Fibroblast of skin of scalp (primary cell): ENCODE data around the gene EPHB1.

Experiments
- DNase-seq: peaks from one replicate; pipeline ENCODE4 v3.0.0-alpha.2; 2013

The EPHB1 gene

GRCh38 chr3:135268941-135269532 lies 474.0 kb downstream of the EPHB1 start:
- peak; percentile 2 for DNase-seq

GRCh38 chr3:135271177-135272025 lies 476.3 kb downstream of the EPHB1 start:
- no peak for DNase-seq

DNA sequence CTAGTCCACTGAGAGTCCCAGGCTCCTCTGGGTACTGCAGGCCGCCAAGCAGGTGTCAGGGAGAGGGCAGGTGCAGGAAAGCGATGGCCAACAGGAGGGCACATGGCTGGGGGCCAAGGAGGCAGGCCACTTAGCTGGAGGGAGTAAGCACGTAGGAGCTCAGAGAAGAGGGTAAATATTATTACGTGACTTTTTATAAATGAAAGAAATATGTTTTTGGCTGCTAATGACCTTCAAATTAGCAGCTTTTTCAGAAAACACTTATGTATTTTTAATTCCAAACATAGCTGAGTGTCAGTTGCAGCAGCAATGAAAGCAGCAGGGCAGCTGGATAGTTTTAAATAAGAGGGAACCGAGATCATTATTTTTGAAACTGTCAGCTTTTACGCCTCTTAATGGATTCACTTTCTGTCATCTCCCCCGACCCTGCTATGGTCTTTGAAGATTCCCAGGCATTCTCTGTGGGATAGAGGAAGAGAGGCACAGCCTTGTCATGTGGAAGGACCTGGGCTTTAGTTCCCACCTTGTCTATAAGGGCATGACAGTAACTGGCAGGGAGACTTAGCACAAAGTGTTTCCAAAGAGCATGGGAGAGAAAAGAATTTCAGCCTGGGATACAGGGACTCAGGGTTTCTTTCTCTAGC lies 477.1 kb downstream of the EPHB1 start:
- no peak for DNase-seq

- DNase-seq = no peak
These were observed 497.1 kb downstream of the EPHB1 start for GRCh38 chr3:135292162-135292561.

GRCh38 chr3:135301670-135302069 lies 506.6 kb downstream of the EPHB1 start:
- DNase-seq = no peak

GRCh38 chr3:135304378-135304777 lies 509.3 kb downstream of the EPHB1 start:
- no peak for DNase-seq
